IPS-18a (cell line): Measurements from ENCODE around the gene RHBDF1.
"Not testable (repeated sequence)": the region's sequence is repeated elsewhere in the genome, so short reads cannot be mapped to it uniquely, and the experiment has no call there.

Experiments
- H3K27ac ChIP-seq: one replicate; pipeline ENCODE4 v1.5.1; 2013; ENCODE audit warnings: low read length
- H3K27me3 ChIP-seq: one replicate; pipeline ENCODE4 v1.6.1; 2013; ENCODE audit warnings: mild to moderate bottlenecking, low read length; ENCODE audit not compliant: control insufficient read depth, insufficient read depth
- H3K36me3 ChIP-seq: one replicate; pipeline ENCODE4 v1.6.1; 2013; ENCODE audit warnings: low read depth, low read length; ENCODE audit not compliant: control insufficient read depth
- H3K4me1 ChIP-seq: one replicate; pipeline ENCODE4 v1.6.1; 2013; ENCODE audit warnings: low read depth, low read length; ENCODE audit not compliant: control insufficient read depth
- H3K4me3 ChIP-seq: one replicate; pipeline ENCODE4 v1.5.1; 2013; ENCODE audit warnings: low read length
- H3K9ac ChIP-seq: one replicate; pipeline ENCODE4 v1.6.1; 2013; ENCODE audit warnings: mild to moderate bottlenecking, low read length, moderate library complexity
- H3K9me3 ChIP-seq: one replicate; pipeline ENCODE4 v1.6.1; 2013; ENCODE audit warnings: low read depth, low read length; ENCODE audit not compliant: control insufficient read depth

RHBDF1 gene

DNA sequence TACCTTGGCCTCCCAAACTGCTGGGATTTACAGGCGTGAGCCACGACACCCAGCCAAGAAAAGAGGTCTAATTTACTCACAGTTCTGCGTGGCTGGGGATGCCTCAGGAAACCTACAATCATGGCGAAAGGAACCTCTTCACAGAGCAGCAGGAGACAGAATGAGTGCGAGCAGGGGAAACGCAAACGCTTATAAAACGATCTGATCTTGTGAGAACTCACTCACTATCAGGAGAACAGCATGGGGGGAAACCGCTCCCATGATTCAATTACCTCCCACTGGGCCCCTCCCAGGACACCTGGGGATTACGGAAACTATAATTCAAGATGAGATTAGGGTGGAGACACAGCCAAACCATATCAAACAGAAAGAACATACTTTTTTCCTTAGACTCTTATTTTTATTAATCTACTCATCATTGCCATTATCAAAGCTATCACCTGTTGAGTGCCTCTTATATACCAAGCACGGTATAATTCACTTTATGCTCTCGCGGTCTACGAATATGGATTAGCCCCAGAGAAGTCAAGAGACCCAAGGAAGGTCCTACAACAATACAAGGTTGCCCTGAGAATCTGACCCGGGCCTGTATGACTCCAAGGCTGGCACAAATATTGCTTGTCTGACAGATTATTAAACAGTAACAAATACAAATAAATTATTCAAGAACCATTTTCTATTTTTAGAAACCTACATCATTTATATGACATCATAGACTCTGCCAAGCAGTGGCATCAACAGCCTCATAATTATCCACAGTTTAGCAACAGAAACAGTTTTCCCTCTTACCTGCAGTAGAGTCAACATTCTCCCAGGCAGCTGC, 21.5 kb downstream of the RHBDF1 start:
- no peak overlapping the region for H3K4me3 ChIP-seq
- H3K27ac ChIP-seq, result no peak overlapping the region
- H3K9me3 ChIP-seq, result no peaks in the 10 kb centered on the region
- H3K9ac ChIP-seq, result no peak overlapping the region
- peaks cover 34% of the 10 kb centered on the region for H3K36me3 ChIP-seq
- no peaks in the 10 kb centered on the region for H3K4me1 ChIP-seq
- H3K27me3 ChIP-seq, result no peaks in the 10 kb centered on the region

DNA sequence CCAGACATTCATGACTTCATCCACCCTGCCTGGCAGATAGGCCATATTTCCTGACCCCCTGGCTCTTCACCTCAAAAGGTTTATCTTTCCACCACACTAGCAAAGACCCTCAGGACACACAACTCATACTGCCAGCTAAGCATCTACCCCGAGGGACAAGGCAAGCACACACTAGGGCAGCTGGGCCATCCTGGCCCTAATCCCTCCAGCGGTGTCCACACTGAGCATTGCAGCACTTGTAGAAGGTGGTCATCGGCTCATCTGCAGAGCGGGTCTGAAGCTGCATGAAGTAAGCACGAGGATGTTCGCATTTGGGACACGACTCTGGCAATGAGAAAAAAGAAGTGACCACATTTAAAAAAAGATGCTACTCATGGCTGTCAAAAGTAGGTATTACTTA, 25.2 kb downstream of the RHBDF1 start:
- Histone ChIP-seq H3K36me3 (peaks cover 45% of the 10 kb centered on the region), H3K9ac (no peak overlapping the region), H3K9me3 (no peaks in the 10 kb centered on the region), H3K4me1 (no peaks in the 10 kb centered on the region), H3K27me3 (no peaks in the 10 kb centered on the region), H3K27ac (no peak overlapping the region), H3K4me3 (no peak overlapping the region)

DNA sequence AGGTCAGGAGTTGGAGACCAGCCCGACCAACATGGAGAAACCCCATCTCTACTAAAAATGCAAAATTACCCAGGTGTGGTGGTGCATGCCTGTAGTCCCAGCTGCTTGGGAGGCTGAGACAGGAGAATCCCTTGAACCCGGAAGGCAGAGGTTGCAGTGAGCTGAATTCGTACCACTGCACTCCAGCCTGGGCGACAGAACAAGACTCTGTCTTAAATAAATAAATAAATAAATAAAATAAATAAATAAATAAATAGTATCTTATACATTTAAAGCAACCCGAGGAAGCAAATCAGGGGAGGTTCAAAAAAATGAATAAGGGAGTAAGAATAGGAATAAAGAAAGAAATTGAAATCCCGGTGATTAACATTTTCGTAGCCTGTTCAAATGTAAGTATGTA, 25.9 kb downstream of the RHBDF1 start:
- H3K9me3 ChIP-seq, H3K9ac ChIP-seq, H3K27me3 ChIP-seq, H3K4me3 ChIP-seq, H3K4me1 ChIP-seq, H3K27ac ChIP-seq: not testable (repeated sequence)
- H3K36me3 ChIP-seq, result peaks cover 50% of the 10 kb centered on the region

DNA sequence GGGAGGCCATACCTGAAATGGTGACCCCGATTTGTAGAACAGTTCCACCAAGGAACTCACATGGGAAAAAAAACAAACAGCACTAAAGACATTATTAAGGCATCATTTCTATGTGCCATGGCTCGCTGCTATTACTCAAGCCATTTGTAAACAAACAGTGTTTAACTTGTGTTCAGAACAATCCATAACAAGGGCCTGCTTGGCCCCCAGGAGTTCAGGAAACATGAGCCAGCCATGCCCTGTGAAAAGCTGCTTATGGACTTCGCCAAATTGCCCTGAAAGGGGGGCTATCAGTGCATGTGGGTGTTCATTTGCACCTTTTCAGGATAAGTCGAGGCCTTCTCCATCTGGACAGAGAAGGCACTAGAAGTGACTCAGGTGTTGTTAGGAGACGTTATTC, 27.0 kb downstream of the RHBDF1 start:
- Histone ChIP-seq H3K9me3 (no peaks in the 10 kb centered on the region), H3K27ac (no peak overlapping the region), H3K27me3 (no peaks in the 10 kb centered on the region), H3K4me3 (no peak overlapping the region), H3K36me3 (peaks cover 40% of the 10 kb centered on the region), H3K9ac (no peak overlapping the region), H3K4me1 (no peaks in the 10 kb centered on the region)

DNA sequence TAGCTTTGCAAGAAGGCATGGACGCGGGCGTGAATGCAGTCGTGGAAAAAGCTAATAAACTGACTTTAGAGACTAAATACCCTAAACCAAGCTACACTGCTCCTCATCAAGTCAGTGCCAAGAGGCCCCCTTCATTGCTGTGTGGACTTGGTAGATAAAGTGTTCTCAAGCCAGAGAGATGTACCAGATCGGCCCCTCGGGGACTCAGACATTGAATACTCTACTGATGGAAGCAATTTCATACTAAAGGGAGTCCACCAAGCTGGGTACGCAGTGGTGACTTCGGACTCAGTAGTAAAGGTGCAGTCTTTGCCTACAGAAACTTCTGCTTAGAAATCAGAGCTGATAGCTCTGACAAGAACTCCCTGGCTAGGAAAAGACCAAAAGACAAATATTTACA, 27.8 kb downstream of the RHBDF1 start:
- Histone ChIP-seq H3K36me3 (peaks cover 37% of the 10 kb centered on the region), H3K27me3 (no peaks in the 10 kb centered on the region), H3K27ac (no peak overlapping the region)

DNA sequence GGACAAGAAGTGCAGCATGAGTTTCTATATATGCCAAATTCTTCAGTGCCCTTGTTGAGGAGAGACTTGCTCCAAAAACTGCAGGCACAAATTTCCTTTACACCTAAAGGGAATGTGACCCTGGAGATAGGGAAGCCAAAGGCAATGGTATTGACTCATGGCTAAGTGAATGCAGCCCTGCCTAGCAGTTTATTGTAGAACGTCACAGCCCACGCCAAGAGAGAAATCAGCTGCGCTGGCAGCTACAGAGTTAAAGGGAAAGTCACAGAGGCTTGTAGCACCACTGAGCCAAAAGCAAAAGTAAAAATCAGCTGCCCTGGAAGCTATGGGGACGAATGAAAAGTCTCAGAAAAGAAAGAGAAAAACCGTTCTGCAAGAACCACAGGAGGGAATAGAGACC, 29.1 kb downstream of the RHBDF1 start:
- Histone ChIP-seq H3K4me3 (no peak overlapping the region), H3K27ac (no peak overlapping the region), H3K36me3 (peaks cover 37% of the 10 kb centered on the region), H3K9me3 (no peaks in the 10 kb centered on the region), H3K4me1 (no peaks in the 10 kb centered on the region), H3K9ac (no peak overlapping the region), H3K27me3 (no peaks in the 10 kb centered on the region)

More for the DNA sequence above, 27.8 kb downstream of the RHBDF1 start:
- no peaks in the 10 kb centered on the region for H3K4me1 ChIP-seq
- H3K9me3 ChIP-seq, result no peaks in the 10 kb centered on the region
- no peak overlapping the region for H3K4me3 ChIP-seq
- no peak overlapping the region for H3K9ac ChIP-seq

DNA sequence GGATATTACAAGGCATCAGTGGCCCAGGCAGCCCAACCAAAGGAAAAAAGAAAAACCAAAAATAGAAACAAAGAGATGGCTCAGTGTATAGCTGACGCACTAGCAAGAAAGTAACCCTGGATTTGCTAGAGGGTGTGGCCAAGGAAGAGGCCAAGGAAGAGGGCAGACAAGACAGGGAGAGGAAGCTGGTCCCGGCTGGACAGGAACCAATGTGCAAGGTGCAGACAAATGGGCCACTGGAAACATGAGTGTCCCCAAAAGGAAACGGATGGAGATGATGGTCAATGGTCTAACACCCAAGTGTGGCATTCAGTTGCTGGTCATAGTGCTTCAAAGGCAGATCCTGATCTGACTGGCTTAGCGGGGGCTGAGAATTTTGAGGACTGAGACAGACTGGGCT, 29.7 kb downstream of the RHBDF1 start:
- H3K27ac ChIP-seq, result no peak overlapping the region
- H3K9ac ChIP-seq, result no peak overlapping the region
- no peaks in the 10 kb centered on the region for H3K4me1 ChIP-seq
- H3K36me3 ChIP-seq, result peaks cover 34% of the 10 kb centered on the region
- no peaks in the 10 kb centered on the region for H3K27me3 ChIP-seq
- no peak overlapping the region for H3K4me3 ChIP-seq
- H3K9me3 ChIP-seq, result no peaks in the 10 kb centered on the region

DNA sequence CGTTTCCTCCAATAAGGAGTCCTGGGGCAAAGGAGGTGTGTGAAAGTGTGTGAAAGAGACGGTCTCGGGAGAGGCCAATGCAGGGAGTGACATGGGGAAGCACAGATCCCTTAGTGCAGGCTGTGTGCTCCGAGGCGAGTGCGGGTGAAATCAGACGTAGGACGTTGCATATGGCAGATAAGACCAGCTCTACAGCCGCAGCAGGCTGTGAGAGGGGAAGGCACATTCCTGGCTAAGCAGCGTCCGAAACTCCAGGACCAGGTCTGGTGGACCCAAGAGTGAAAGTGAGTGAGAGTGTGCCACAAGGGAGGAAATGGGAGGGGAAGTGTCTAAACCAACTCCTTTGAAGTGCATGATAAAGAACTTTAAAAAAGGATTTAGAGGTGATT, 30.4 kb downstream of the RHBDF1 start:
- H3K27ac ChIP-seq, result no peak overlapping the region
- no peaks in the 10 kb centered on the region for H3K27me3 ChIP-seq
- H3K4me1 ChIP-seq, result no peaks in the 10 kb centered on the region
- H3K9me3 ChIP-seq, result no peaks in the 10 kb centered on the region
- no peak overlapping the region for H3K9ac ChIP-seq
- H3K4me3 ChIP-seq, result no peak overlapping the region
- H3K36me3 ChIP-seq, result peaks cover 29% of the 10 kb centered on the region

DNA sequence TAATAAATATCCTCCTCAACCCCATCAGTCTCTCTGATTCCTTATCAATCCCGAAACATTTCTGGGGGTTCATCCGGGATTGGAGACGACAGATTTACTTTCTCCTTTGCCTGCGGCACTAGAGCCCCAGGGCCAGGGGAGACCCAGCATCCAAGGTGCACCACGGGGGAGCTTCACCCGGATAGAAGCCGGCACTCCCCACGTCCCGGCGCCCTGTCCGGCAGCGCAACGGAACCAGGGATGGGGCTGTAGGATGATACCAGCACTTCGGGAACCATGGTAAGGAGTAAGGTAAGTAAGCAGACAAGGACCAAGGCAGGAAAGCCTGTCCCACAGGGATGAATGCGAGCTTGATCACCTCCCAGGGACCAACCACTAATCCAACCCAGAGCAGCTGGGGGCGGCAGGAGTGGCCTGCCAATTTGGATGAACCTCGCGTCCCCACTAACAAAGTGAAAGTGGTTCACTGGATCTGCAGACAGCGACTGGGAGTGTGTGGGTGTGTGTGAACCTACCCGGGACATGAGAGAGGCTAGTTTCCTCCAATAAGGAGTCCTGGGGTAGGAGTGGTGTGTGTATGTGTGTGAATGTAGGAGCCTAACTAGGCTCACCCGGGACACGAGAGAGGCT, 30.9 kb downstream of the RHBDF1 start:
- no peak overlapping the region for H3K9ac ChIP-seq

DNA sequence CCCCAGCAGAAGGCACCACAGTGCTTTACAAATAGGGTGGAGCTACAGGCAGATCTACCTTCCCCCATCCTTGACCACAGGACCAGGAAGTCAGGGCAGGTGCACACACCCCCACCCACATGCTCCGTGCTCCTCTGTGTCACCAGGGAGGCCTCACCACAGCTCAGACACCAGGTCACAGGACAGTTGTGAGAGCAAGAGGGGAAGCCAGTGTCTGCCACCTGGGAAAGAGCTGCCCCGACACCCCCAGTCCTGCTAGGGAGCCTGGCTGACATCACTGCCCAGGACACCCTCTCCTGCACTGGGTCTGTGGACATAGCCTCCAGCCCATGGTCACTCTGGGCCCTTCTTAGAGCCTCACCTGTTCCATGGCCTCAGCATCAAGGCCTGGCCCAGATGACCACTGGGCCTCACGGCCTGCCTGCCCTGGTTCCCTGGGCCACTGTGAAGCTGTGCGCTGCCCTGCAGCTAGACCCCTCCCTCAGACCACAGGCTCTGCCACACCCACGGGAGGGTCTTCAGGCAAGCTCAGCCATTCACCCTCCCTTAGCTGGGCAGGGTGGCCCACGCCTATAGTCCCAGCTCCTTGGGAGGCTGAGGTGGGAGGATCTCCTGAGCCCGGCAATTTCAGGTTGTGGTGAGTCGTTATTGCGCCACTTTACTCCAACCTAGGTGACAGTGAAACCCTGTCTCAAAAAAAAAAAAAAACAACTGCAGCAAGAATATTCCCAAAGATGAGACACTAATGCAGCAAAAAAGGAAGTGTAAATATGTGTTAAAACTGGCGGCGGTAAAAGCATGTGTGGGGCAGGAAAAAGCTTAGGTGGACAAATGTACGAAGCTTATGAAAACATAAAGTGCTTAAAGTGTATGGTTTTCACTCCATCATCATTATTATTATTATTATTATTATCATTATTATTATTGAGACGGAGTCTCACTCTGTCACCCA, 33.2 kb downstream of the RHBDF1 start:
- Histone ChIP-seq H3K27ac (no peak overlapping the region), H3K9me3 (no peaks in the 10 kb centered on the region), H3K4me1 (no peaks in the 10 kb centered on the region), H3K27me3 (no peaks in the 10 kb centered on the region), H3K36me3 (peaks cover 14% of the 10 kb centered on the region), H3K4me3 (no peak overlapping the region), H3K9ac (no peak overlapping the region)

More for the DNA sequence above, 30.9 kb downstream of the RHBDF1 start:
- Histone ChIP-seq H3K27ac (no peak overlapping the region), H3K4me1 (no peaks in the 10 kb centered on the region), H3K9me3 (no peaks in the 10 kb centered on the region), H3K4me3 (no peak overlapping the region), H3K36me3 (peaks cover 27% of the 10 kb centered on the region), H3K27me3 (no peaks in the 10 kb centered on the region)

DNA sequence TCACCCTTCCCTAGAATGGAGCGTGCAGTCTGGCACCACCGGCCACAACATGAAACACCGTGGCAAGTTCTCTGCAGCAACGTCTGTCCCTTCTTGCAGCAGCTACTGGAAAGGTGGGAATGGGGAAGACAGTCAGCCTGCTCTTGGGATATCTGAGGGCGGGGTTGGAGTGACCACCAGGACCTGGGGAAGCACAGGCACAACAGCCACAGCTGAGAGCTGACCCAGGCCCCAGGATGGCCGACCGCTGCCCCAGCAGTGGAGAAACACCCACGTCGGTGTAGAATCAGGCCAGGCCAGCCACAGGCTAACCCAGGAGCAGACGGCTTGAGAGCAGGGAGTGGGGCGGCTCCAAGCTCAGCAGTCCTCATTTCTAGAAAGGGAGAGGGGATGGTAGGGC, 34.2 kb downstream of the RHBDF1 start:
- peaks cover 13% of the 10 kb centered on the region for H3K36me3 ChIP-seq
- H3K27ac ChIP-seq, H3K27me3 ChIP-seq, H3K4me3 ChIP-seq, H3K9me3 ChIP-seq, H3K4me1 ChIP-seq, H3K9ac ChIP-seq: not testable (repeated sequence)
